Adrenal gland (tissue), 5 donors: Measurements from ENCODE around the gene ARHGAP10.

Experiments used
- CTCF ChIP-seq, 6 experiments: fragments of 450-650 bp in 4 of 6; fragments of 200-600 bp in 2 of 6; sonication (generic) in 1 of 6; IDR thresholded peaks; 1 replicate in 5 of 6; 2 replicates in 1 of 6; pipeline versions ENCODE4 v1.5.1 to v1.8.0; 2016 to 2021; ENCODE audit warnings: antibody characterized with exemption in 6 of 6, mild to moderate bottlenecking in 2 of 6, moderate library complexity in 1 of 6
- POLR2A ChIP-seq, 2 donors: fragments of 450-650 bp; IDR thresholded peaks; one replicate each; pipeline ENCODE4 v1.6.1; 2017; ENCODE audit warnings: antibody characterized with exemption in 2 of 2, mild to moderate bottlenecking in 2 of 2, moderate library complexity in 1 of 2
- donor health status: DM: no; HTN: no; CAD: no.

- TF ChIP-seq POLR2A (IDR thresholded peaks at IDR 0.05), result no peak
- TF ChIP-seq CTCF (IDR thresholded peaks at IDR 0.05), result no peak
Observed at GRCh38 chr4:147709999-147710398, 21.9 kb upstream of the ARHGAP10 start.
